Immature natural killer cell (primary cell): Measurements from ENCODE around the gene TIMM10. TPM values are rescaled to one million over a fixed set of nuclear protein-coding genes. Genes with fewer than 3 reads are reported as not detected.

Experiments
- DNase-seq, 3 donors: peaks; one replicate each; pipeline ENCODE4 v3.0.0; 2022; ENCODE audit warnings: mixed read lengths in 1 of 3
- H3K27ac Mint-ChIP-seq, 6 donors: one replicate each; pipeline ENCODE4 v1.8.0; 2020; ENCODE audit warnings: mixed read lengths in 6 of 6, mild to moderate bottlenecking in 5 of 6, inconsistent platforms in 4 of 6, moderate library complexity in 3 of 6
- H3K27me3 Mint-ChIP-seq, 3 donors: one replicate each; pipeline ENCODE4 v1.8.0; 2020 to 2021; ENCODE audit warnings: low read depth in 3 of 3, mild to moderate bottlenecking in 3 of 3, mixed read lengths in 3 of 3, moderate library complexity in 3 of 3, inconsistent platforms in 1 of 3
- H3K36me3 Mint-ChIP-seq, 3 donors: one replicate each; pipeline ENCODE4 v1.8.0; 2020; ENCODE audit warnings: mixed read lengths in 3 of 3, inconsistent platforms in 2 of 3, mild to moderate bottlenecking in 2 of 3
- H3K4me1 Mint-ChIP-seq, 2 donors: one replicate each; pipeline ENCODE4 v1.8.0; 2020; ENCODE audit warnings: inconsistent platforms in 2 of 2, mild to moderate bottlenecking in 2 of 2, mixed read lengths in 2 of 2, moderate library complexity in 1 of 2
- H3K4me3 Mint-ChIP-seq, 5 donors: one replicate each; pipeline ENCODE4 v1.8.0; 2020; ENCODE audit warnings: mild to moderate bottlenecking in 5 of 5, mixed read lengths in 5 of 5, inconsistent platforms in 3 of 5, moderate library complexity in 3 of 5
- H3K9me3 Mint-ChIP-seq, 6 donors: one replicate each; pipeline ENCODE4 v1.8.0; 2020; ENCODE audit warnings: mild to moderate bottlenecking in 6 of 6, mixed read lengths in 6 of 6, inconsistent platforms in 4 of 6, moderate library complexity in 3 of 6
- polyA plus RNA-seq, 3 donors: library from polyadenylated mRNA; unstranded; fragments of 300-500 nt; fragmentation: Illumina TruSeq; gene quantifications; one replicate each; pipeline ENCODE4 v1.2.3, GENCODE V29; 2021

The TIMM10 gene
- polyA plus RNA-seq, 3 donors from 2014 or later, result 52.9 to 101 (median 55.7) TPM

GRCh38 chr11:57493507-57494503 lies 36.7 kb downstream of the TIMM10 start:
- Mint-ChIP-seq H3K27me3 (no peaks in the 10 kb centered on the region), H3K9me3 (no peaks in the 10 kb centered on the region), H3K4me3 (no peak overlapping the region), H3K36me3 (peaks cover 5 to 23% (median 9%) of the 10 kb centered on the region in 3 donors), H3K27ac (peak overlapping the region in 1 of 6 donors; percentile 55), H3K4me1 (no peaks in the 10 kb centered on the region)
- DNase-seq, result peak; percentile 55 to 61 (median 60)

GRCh38 chr11:57491371-57492061 lies 39.0 kb downstream of the TIMM10 start:
- Mint-ChIP-seq H3K27me3 (no peaks in the 10 kb centered on the region), H3K36me3 (peaks cover 21 to 33% (median 21%) of the 10 kb centered on the region in 3 donors), H3K9me3 (no peaks in the 10 kb centered on the region), H3K27ac (no peak overlapping the region), H3K4me1 (no peaks in the 10 kb centered on the region), H3K4me3 (no peak overlapping the region)
- peak; percentile 46 to 53 (median 47) for DNase-seq

GRCh38 chr11:57490456-57491248 lies 39.9 kb downstream of the TIMM10 start:
- no peaks in the 10 kb centered on the region for H3K4me1 Mint-ChIP-seq
- no peak overlapping the region for H3K27ac Mint-ChIP-seq

GRCh38 chr11:57487920-57488659 lies 42.5 kb downstream of the TIMM10 start:
- Mint-ChIP-seq H3K27me3 (no peaks in the 10 kb centered on the region), H3K4me3 (no peak overlapping the region), H3K27ac (no peak overlapping the region), H3K4me1 (no peaks in the 10 kb centered on the region), H3K9me3 (no peaks in the 10 kb centered on the region), H3K36me3 (peaks cover 30 to 49% (median 32%) of the 10 kb centered on the region in 3 donors)
- no peak for DNase-seq

More at GRCh38 chr11:57490456-57491248, 39.9 kb downstream of the TIMM10 start:
- no peak for DNase-seq
- Mint-ChIP-seq H3K4me3 (no peak overlapping the region), H3K36me3 (peaks cover 23 to 36% (median 24%) of the 10 kb centered on the region in 3 donors), H3K9me3 (no peaks in the 10 kb centered on the region), H3K27me3 (no peaks in the 10 kb centered on the region)

GRCh38 chr11:57487021-57487778 lies 43.4 kb downstream of the TIMM10 start:
- Mint-ChIP-seq H3K4me1 (no peaks in the 10 kb centered on the region), H3K4me3 (no peak overlapping the region), H3K36me3 (peaks cover 30 to 49% (median 32%) of the 10 kb centered on the region in 3 donors), H3K27ac (no peak overlapping the region), H3K27me3 (no peaks in the 10 kb centered on the region), H3K9me3 (no peaks in the 10 kb centered on the region)
- DNase-seq, result no peak

GRCh38 chr11:57485217-57485990 lies 45.1 kb downstream of the TIMM10 start:
- H3K4me3 Mint-ChIP-seq, result no peak overlapping the region
- no peaks in the 10 kb centered on the region for H3K9me3 Mint-ChIP-seq
- H3K4me1 Mint-ChIP-seq, result no peaks in the 10 kb centered on the region
- no peak for DNase-seq
- peaks cover 0 to 4% (median 0%) of the 10 kb centered on the region in 3 donors for H3K27me3 Mint-ChIP-seq
- no peak overlapping the region for H3K27ac Mint-ChIP-seq
- peaks cover 30 to 43% (median 30%) of the 10 kb centered on the region in 3 donors for H3K36me3 Mint-ChIP-seq

- Mint-ChIP-seq H3K4me1 (peaks cover 0 to 3% of the 10 kb centered on the region in 2 donors), H3K9me3 (no peaks in the 10 kb centered on the region), H3K27me3 (peaks cover 0 to 6% (median 0%) of the 10 kb centered on the region in 3 donors), H3K36me3 (peaks cover 28 to 37% (median 29%) of the 10 kb centered on the region in 3 donors), H3K4me3 (no peak overlapping the region), H3K27ac (no peak overlapping the region)
- no peak for DNase-seq
Measured at GRCh38 chr11:57484141-57484710, 46.3 kb downstream of the TIMM10 start.

GRCh38 chr11:57483562-57483918 lies 47.0 kb downstream of the TIMM10 start:
- Mint-ChIP-seq H3K27me3 (peaks cover 0 to 6% (median 0%) of the 10 kb centered on the region in 3 donors), H3K36me3 (peaks cover 22 to 31% (median 24%) of the 10 kb centered on the region in 3 donors), H3K4me3 (peak overlapping the region in 1 of 5 donors; percentile 10), H3K27ac (no peak overlapping the region), H3K9me3 (no peaks in the 10 kb centered on the region), H3K4me1 (peaks cover 0 to 3% of the 10 kb centered on the region in 2 donors)
- no peak for DNase-seq

GRCh38 chr11:57482782-57483561 lies 47.6 kb downstream of the TIMM10 start:
- H3K9me3 Mint-ChIP-seq, result no peaks in the 10 kb centered on the region
- DNase-seq, result peak; percentile 23 to 35 (median 31)
- peaks cover 0 to 3% of the 10 kb centered on the region in 2 donors for H3K4me1 Mint-ChIP-seq
- no peak overlapping the region for H3K27ac Mint-ChIP-seq
- peaks cover 0 to 6% (median 3%) of the 10 kb centered on the region in 3 donors for H3K27me3 Mint-ChIP-seq
- H3K36me3 Mint-ChIP-seq, result peaks cover 16 to 27% (median 18%) of the 10 kb centered on the region in 3 donors
- no peak overlapping the region for H3K4me3 Mint-ChIP-seq

GRCh38 chr11:57481915-57482781 lies 48.4 kb downstream of the TIMM10 start:
- Mint-ChIP-seq H3K27ac (no peak overlapping the region), H3K9me3 (no peaks in the 10 kb centered on the region), H3K36me3 (peaks cover 10 to 20% (median 12%) of the 10 kb centered on the region in 3 donors), H3K4me3 (no peak overlapping the region), H3K27me3 (peaks cover 0 to 6% (median 3%) of the 10 kb centered on the region in 3 donors), H3K4me1 (peaks cover 0 to 3% of the 10 kb centered on the region in 2 donors)
- no peak for DNase-seq
